ENCODE measurements around the gene SFTPD. TPM values are rescaled to one million over a fixed set of nuclear protein-coding genes. Genes with fewer than 3 reads are reported as not detected.

Gene SFTPD
- total and polyA plus RNA-seq, 2 of the 8 experiments (the other 6 are each of a cell fraction or from before 2014, with no cell fraction given) = 0.21 to 0.54 TPM

- TF ChIP-seq CHD7 (IDR thresholded peaks at IDR 0.05; ENCODE audit: insufficient replicate concordance, low read length) (no peak), POU5F1 (IDR thresholded peaks at IDR 0.05; ENCODE audit: low read depth, low read length) (no peak), KDM5A (IDR thresholded peaks at IDR 0.05; ENCODE audit: low read length) (no peak), RFX5 (IDR thresholded peaks at IDR 0.05; ENCODE audit: borderline replicate concordance, low read depth, low read length) (no peak), GABPA (IDR thresholded peaks at IDR 0.05; ENCODE audit: borderline replicate concordance, insufficient read depth, low read length) (no peak), YY1 (IDR thresholded peaks at IDR 0.05; ENCODE audit: low read depth, low read length) (no peak), POLR2AphosphoS5 (IDR thresholded peaks at IDR 0.05; ENCODE audit: low read depth, low read length) (no peak)
Measured at GRCh38 chr10:79943871-79944270, 5.0 kb downstream of the SFTPD start (continued).
